ENCODE measurements around the gene MAP4. TPM values are rescaled to one million over a fixed set of nuclear protein-coding genes. Genes with fewer than 3 reads are reported as not detected.
A peak's percentile ranks its signal among the peaks of the same experiment; 100 is the strongest.

MAP4 gene
- total RNA-seq, 1 donor from 2014 or later: 275 TPM

DNA sequence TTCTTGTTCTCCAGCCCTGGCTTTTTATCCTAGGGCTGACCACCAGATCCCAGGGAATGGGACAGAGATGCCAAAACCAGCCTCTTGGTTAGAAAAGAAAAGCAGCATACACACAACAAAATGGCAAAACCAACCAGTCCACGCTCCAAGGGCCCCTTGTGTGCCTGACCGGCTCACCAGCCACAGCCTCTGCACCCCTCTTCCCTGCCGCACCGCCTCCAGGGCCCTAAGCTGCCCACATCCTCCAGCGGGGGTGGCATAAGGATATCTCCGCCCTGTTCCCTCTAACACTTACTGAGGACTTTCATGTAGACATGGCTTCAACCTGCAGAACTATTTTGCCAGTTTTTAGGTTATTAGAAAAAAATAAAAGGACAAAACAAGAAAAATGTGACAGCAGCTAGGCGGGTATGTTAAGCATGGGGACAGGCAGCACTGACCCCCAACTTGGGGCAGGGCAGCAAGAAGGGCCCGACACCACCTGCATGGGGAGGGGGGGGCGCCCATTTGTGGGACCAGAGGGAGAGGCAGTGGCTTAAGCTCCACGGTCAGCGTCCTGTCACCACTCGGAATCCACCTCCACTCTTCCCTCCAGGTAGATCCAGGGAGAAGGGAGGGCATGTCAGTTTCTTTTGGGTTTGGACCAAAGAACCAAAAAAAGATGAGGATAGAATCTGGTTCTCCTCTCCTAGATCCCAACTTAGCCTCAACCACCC is 164.2 kb downstream of the MAP4 start:
- Mint-ChIP-seq H3K9me3 (ENCODE audit: unreplicated experiment) (no peaks in the 10 kb centered on the region), H3K36me3 (ENCODE audit: unreplicated experiment) (peaks cover 43% of the 10 kb centered on the region), H3K27me3 (ENCODE audit: unreplicated experiment) (no peaks in the 10 kb centered on the region), H3K4me1 (ENCODE audit: unreplicated experiment) (no peaks in the 10 kb centered on the region), H3K27ac (ENCODE audit: unreplicated experiment) (peak overlapping the region; percentile 38), H3K4me3 (ENCODE audit: unreplicated experiment) (no peak overlapping the region)
- DNase-seq (ENCODE audit: extremely low spot score, unreplicated experiment): no peak
- TF ChIP-seq, protein P1, sequence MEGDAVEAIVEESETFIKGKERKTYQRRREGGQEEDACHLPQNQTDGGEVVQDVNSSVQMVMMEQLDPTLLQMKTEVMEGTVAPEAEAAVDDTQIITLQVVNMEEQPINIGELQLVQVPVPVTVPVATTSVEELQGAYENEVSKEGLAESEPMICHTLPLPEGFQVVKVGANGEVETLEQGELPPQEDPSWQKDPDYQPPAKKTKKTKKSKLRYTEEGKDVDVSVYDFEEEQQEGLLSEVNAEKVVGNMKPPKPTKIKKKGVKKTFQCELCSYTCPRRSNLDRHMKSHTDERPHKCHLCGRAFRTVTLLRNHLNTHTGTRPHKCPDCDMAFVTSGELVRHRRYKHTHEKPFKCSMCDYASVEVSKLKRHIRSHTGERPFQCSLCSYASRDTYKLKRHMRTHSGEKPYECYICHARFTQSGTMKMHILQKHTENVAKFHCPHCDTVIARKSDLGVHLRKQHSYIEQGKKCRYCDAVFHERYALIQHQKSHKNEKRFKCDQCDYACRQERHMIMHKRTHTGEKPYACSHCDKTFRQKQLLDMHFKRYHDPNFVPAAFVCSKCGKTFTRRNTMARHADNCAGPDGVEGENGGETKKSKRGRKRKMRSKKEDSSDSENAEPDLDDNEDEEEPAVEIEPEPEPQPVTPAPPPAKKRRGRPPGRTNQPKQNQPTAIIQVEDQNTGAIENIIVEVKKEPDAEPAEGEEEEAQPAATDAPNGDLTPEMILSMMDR (IDR thresholded peaks at IDR 0.05): no peak

DNA sequence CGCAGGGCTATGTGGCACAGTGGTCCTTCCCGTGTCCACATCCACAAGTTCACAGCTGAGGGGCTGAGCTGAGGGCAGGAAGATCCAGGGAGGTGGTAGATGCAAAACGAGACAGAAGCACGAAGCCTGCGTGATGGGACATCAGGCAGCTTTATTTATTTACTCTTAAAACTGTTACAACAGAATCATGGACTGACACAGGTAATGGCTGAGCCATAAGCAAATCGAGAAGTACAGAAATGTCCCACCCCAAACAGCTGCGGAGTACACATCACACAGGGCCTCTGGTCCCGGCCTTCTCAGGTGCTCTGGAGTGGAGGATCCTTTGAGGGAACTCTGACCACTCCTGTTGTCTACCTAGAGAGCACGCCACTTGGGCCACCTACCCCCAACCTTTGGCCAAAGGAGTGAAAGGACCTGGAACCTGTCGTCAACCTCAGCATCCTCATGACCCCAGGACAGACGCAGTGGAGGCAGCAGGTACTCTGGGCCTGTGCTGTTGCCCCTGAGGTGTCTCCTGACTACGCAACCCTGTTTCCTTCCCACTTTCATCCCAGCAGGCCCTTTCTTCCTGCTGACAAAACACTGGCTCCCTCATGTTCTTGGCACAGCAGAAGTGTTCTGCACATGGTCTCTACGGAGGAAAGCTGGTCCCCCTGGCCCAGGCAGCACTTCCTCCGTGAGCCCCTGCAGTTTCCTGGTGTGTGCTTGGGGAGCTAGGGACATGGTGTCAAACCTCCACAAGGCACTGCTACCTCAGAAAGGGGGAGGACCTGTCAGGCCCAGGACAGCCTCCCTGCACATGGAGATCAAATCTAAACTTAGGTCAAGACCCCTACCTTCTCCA is 165.4 kb downstream of the MAP4 start:
- H3K4me3 Mint-ChIP-seq (ENCODE audit: unreplicated experiment): no peak overlapping the region
- H3K27me3 Mint-ChIP-seq (ENCODE audit: unreplicated experiment): no peaks in the 10 kb centered on the region
- peaks cover 42% of the 10 kb centered on the region for H3K36me3 Mint-ChIP-seq (ENCODE audit: unreplicated experiment)
- H3K9me3 Mint-ChIP-seq (ENCODE audit: unreplicated experiment): no peaks in the 10 kb centered on the region
- TF ChIP-seq, protein P1 (IDR thresholded peaks at IDR 0.05): no peak
- no peak for DNase-seq (ENCODE audit: extremely low spot score, unreplicated experiment)
- no peaks in the 10 kb centered on the region for H3K4me1 Mint-ChIP-seq (ENCODE audit: unreplicated experiment)
- peak overlapping the region; percentile 58 for H3K27ac Mint-ChIP-seq (ENCODE audit: unreplicated experiment)

DNA sequence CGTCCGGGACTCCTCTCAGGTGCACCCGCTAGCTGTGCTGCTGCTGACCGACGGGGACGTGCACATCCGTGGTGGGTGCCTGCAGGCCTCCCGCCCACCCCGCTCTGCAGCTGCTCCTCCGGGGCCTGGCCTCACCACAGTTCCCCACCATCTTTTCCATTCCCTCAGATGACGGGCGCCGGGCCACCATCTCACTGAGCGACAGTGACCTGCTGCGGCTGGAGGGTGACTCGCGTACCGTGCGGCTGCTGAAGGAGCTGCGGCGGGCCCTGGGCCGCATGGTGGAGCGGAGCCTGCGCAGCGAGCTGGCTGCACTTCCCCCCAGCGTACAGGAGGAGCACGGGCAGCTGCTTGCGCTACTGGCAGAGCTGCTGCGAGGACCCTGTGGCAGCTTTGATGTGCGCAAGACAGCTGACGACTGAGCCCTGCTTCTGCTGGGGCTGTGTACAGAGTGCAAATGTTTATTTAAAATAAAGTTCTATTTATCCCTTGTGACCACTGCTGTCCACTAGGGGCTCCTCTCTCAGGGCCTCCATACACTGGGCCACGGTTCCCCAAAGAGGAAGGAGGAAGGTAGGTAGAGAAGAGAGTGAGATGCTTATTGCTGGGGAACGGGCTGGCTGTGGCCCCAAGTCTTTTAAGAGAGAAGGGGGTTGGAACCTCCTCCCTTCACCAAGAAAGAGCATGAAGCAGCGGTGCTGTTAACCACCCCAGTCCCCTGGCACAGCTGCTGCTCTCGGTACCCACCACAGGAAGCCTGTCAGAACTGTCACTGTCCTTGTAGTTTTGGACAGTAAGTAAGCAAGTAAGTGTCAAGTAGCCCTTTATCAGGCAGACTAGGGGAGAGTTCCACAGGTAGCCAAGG is 166.3 kb downstream of the MAP4 start:
- Mint-ChIP-seq H3K27me3 (ENCODE audit: unreplicated experiment) (no peaks in the 10 kb centered on the region), H3K4me1 (ENCODE audit: unreplicated experiment) (no peaks in the 10 kb centered on the region), H3K36me3 (ENCODE audit: unreplicated experiment) (peaks cover 39% of the 10 kb centered on the region), H3K9me3 (ENCODE audit: unreplicated experiment) (no peaks in the 10 kb centered on the region), H3K27ac (ENCODE audit: unreplicated experiment) (no peak overlapping the region), H3K4me3 (ENCODE audit: unreplicated experiment) (no peak overlapping the region)
- no peak for DNase-seq (ENCODE audit: extremely low spot score, unreplicated experiment)
- TF ChIP-seq, protein P1 (IDR thresholded peaks at IDR 0.05): peak; percentile 49

DNA sequence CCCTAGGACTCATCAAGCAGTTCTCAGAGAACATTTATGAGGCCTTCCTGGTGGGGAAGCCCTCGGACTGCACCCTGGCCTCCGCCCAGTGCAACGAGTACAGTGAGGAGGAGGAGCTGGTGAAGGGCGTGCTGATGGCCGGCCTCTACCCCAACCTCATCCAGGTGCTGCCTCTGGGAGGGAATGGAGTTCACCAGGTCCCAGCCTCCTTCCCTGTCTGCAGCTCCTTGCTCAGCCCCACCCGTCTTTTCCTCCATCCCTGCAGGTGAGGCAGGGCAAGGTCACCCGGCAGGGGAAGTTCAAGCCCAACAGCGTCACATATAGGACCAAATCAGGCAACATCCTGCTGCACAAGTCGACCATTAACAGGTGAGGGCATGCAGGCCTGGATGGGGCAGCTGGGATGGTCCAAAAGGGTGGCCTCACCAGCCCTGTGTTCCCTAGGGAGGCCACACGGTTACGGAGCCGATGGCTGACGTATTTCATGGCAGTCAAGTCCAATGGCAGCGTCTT is 167.0 kb downstream of the MAP4 start:
- H3K27me3 Mint-ChIP-seq (ENCODE audit: unreplicated experiment): no peaks in the 10 kb centered on the region
- H3K9me3 Mint-ChIP-seq (ENCODE audit: unreplicated experiment): no peaks in the 10 kb centered on the region
- TF ChIP-seq, protein P1 (IDR thresholded peaks at IDR 0.05): no peak
- peaks cover 43% of the 10 kb centered on the region for H3K36me3 Mint-ChIP-seq (ENCODE audit: unreplicated experiment)
- no peaks in the 10 kb centered on the region for H3K4me1 Mint-ChIP-seq (ENCODE audit: unreplicated experiment)
- no peak overlapping the region for H3K27ac Mint-ChIP-seq (ENCODE audit: unreplicated experiment)
- no peak for DNase-seq (ENCODE audit: extremely low spot score, unreplicated experiment)
- H3K4me3 Mint-ChIP-seq (ENCODE audit: unreplicated experiment): no peak overlapping the region

Data from osteocyte (in vitro differentiated cells).